Osteoblast (primary cell): ENCODE results near the gene FBXO3. TPM values are rescaled to one million over a fixed set of nuclear protein-coding genes. Genes with fewer than 3 reads are reported as not detected.
"Not testable (repeated sequence)": the region's sequence is repeated elsewhere in the genome, so short reads cannot be mapped to it uniquely, and the experiment has no call there.

Experiments used
- DNase-seq: peaks from one replicate; pipeline ENCODE4 v3.0.0; 2011; ENCODE audit warnings: low spot score, mixed read lengths; ENCODE audit not compliant: insufficient read length; ENCODE audit errors: missing footprints
- H2AFZ ChIP-seq: 2 replicates; pipeline ENCODE4 v1.6.0; 2011; ENCODE audit warnings: mild to moderate bottlenecking, low read length
- H3K27ac ChIP-seq: 2 replicates; pipeline ENCODE4 v1.5.1; 2011; ENCODE audit warnings: mild to moderate bottlenecking, low read depth, low read length, moderate library complexity
- H3K27me3 ChIP-seq: 2 replicates; pipeline ENCODE4 v1.6.0; 2012; ENCODE audit warnings: mild to moderate bottlenecking, control low read depth, inconsistent platforms, low read length, moderate library complexity; ENCODE audit not compliant: insufficient read depth
- H3K36me3 ChIP-seq: 2 replicates; pipeline ENCODE4 v1.5.1; 2011; ENCODE audit warnings: mild to moderate bottlenecking, low read length, control low read depth, moderate library complexity; ENCODE audit not compliant: insufficient read depth
- H3K4me1 ChIP-seq: 2 replicates; pipeline ENCODE4 v1.5.1; 2011; ENCODE audit warnings: mild to moderate bottlenecking, low read length, control low read depth, moderate library complexity; ENCODE audit not compliant: insufficient read depth
- H3K4me2 ChIP-seq: 2 replicates; pipeline ENCODE4 v1.6.0; 2011; ENCODE audit warnings: mild to moderate bottlenecking, low read length; ENCODE audit not compliant: insufficient read depth
- H3K4me3 ChIP-seq: fragments of 200-600 bp; sonication (generic); 3 replicates; pipeline ENCODE4 v1.5.1; 2012; ENCODE audit warnings: mild to moderate bottlenecking, low read length, inconsistent platforms; ENCODE audit not compliant: insufficient read depth
- H3K79me2 ChIP-seq: 2 replicates; pipeline ENCODE4 v1.6.0; 2012; ENCODE audit warnings: mild to moderate bottlenecking, low read length, control low read depth, inconsistent platforms; ENCODE audit not compliant: insufficient read depth
- H3K9me3 ChIP-seq: 2 replicates; pipeline ENCODE4 v1.5.1; 2011; ENCODE audit warnings: low read depth, low read length, control low read depth
- H4K20me1 ChIP-seq: 2 replicates; pipeline ENCODE4 v1.6.0; 2012; ENCODE audit warnings: mild to moderate bottlenecking, low read length, control low read depth; ENCODE audit not compliant: insufficient read depth
- total RNA-seq: library from RNA; depleted of rRNA; stranded (reverse); fragments of >200 nt; gene quantifications from 2 replicates; pipeline ENCODE4 v1.2.3, GENCODE V29; 2012
- TF ChIP-seq, protein P1 (sequence below): IDR thresholded peaks from 2 replicates; pipeline ENCODE4 v1.5.1; 2011; ENCODE audit warnings: mild to moderate bottlenecking, low read depth, low read length, moderate library complexity; ENCODE audit errors: extremely low read depth

FBXO3 gene
- total RNA-seq, 1 donor = 35.8 TPM

GRCh38 chr11:33712436-33712835 lies 61.9 kb downstream of the FBXO3 start:
- no peak overlapping the region for H3K27ac ChIP-seq
- no peak overlapping the region for H3K4me3 ChIP-seq
- peaks cover 84% of the 10 kb centered on the region for H3K36me3 ChIP-seq
- no peak overlapping the region for H3K4me2 ChIP-seq
- no peaks in the 10 kb centered on the region for H3K27me3 ChIP-seq
- TF ChIP-seq, protein P1, sequence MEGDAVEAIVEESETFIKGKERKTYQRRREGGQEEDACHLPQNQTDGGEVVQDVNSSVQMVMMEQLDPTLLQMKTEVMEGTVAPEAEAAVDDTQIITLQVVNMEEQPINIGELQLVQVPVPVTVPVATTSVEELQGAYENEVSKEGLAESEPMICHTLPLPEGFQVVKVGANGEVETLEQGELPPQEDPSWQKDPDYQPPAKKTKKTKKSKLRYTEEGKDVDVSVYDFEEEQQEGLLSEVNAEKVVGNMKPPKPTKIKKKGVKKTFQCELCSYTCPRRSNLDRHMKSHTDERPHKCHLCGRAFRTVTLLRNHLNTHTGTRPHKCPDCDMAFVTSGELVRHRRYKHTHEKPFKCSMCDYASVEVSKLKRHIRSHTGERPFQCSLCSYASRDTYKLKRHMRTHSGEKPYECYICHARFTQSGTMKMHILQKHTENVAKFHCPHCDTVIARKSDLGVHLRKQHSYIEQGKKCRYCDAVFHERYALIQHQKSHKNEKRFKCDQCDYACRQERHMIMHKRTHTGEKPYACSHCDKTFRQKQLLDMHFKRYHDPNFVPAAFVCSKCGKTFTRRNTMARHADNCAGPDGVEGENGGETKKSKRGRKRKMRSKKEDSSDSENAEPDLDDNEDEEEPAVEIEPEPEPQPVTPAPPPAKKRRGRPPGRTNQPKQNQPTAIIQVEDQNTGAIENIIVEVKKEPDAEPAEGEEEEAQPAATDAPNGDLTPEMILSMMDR = no peak
- no peaks in the 10 kb centered on the region for H3K9me3 ChIP-seq
- DNase-seq = no peak
- H3K79me2 ChIP-seq = peaks cover 88% of the 10 kb centered on the region
- H3K4me1 ChIP-seq = no peaks in the 10 kb centered on the region
- no peak overlapping the region for H2AFZ ChIP-seq
- peaks cover 12% of the 10 kb centered on the region for H4K20me1 ChIP-seq

GRCh38 chr11:33709466-33709865 lies 64.9 kb downstream of the FBXO3 start:
- Histone ChIP-seq H3K9me3 (no peaks in the 10 kb centered on the region), H3K27me3 (no peaks in the 10 kb centered on the region), H4K20me1 (no peaks in the 10 kb centered on the region), H3K27ac (no peak overlapping the region), H3K4me1 (peaks cover 9% of the 10 kb centered on the region), H3K36me3 (peaks cover 84% of the 10 kb centered on the region), H3K79me2 (peaks cover 69% of the 10 kb centered on the region), H2AFZ (no peak overlapping the region), H3K4me2 (no peak overlapping the region), H3K4me3 (no peak overlapping the region)
- TF ChIP-seq, protein P1 = no peak
- DNase-seq = no peak

GRCh38 chr11:33708985-33709384 lies 65.3 kb downstream of the FBXO3 start:
- Histone ChIP-seq H3K79me2 (peaks cover 65% of the 10 kb centered on the region), H3K36me3 (peaks cover 83% of the 10 kb centered on the region), H3K4me2 (no peak overlapping the region), H3K27me3 (no peaks in the 10 kb centered on the region), H2AFZ (no peak overlapping the region), H3K4me1 (peaks cover 14% of the 10 kb centered on the region), H3K9me3 (no peaks in the 10 kb centered on the region), H4K20me1 (no peaks in the 10 kb centered on the region), H3K4me3 (no peak overlapping the region), H3K27ac (no peak overlapping the region)
- no peak for DNase-seq
- TF ChIP-seq, protein P1 = no peak

- H3K9me3 ChIP-seq, H3K4me3 ChIP-seq, H2AFZ ChIP-seq, H4K20me1 ChIP-seq, DNase-seq, H3K27me3 ChIP-seq, H3K4me2 ChIP-seq: not testable (repeated sequence)
- peaks cover 26% of the 10 kb centered on the region for H3K4me1 ChIP-seq
- H3K79me2 ChIP-seq = peaks cover 54% of the 10 kb centered on the region
- peaks cover 72% of the 10 kb centered on the region for H3K36me3 ChIP-seq
- H3K27ac ChIP-seq = peak overlapping the region; percentile 11
Measured at GRCh38 chr11:33707831-33708230, 66.5 kb downstream of the FBXO3 start.
